IMR-90 (cell line): ENCODE measurements around the gene ASB6.

Experiments
- CTCF ChIP-seq: conservative IDR thresholded peaks from 2 replicates; pipeline ENCODE4 v1.5.1; 2012; ENCODE audit warnings: mild to moderate bottlenecking, low read depth, low read length, improper control_type of control experiment
- POLR2A ChIP-seq: IDR thresholded peaks from 2 replicates; pipeline ENCODE4 v1.6.1; 2012; ENCODE audit warnings: mild to moderate bottlenecking, low read depth, low read length
- RFX5 ChIP-seq: IDR thresholded peaks from 2 replicates; pipeline ENCODE4 v1.8.0; 2012; ENCODE audit warnings: low read depth, mild to moderate bottlenecking, low read length, moderate library complexity

- TF ChIP-seq CTCF (no peak), RFX5 (no peak), POLR2A (no peak)
These were observed 28.0 kb upstream of the ASB6 start for GRCh38 chr9:129669946-129670345.
